Mesenchymal stem cell (in vitro differentiated cells and primary cell): Measurements from ENCODE around the gene MARF1.

Source experiments
- DNase-seq: peaks from one replicate; pipeline ENCODE4 v3.0.0-alpha.2; 2013
- H2AFZ ChIP-seq: one replicate; pipeline ENCODE4 v1.6.1; 2013; ENCODE audit warnings: low read depth, mild to moderate bottlenecking, control low read depth, inconsistent platforms, low read length, moderate library complexity
- H2AK5ac ChIP-seq: 2 replicates; pipeline ENCODE4 v1.6.1; 2013; ENCODE audit warnings: low read length, moderate library complexity, mild to moderate bottlenecking, inconsistent platforms; ENCODE audit not compliant: severe bottlenecking
- H2BK120ac ChIP-seq: one replicate; pipeline ENCODE4 v1.6.1; 2013; ENCODE audit warnings: low read depth, mild to moderate bottlenecking, inconsistent platforms, low read length, moderate library complexity
- H2BK12ac ChIP-seq, 2 experiments: one replicate each; pipeline ENCODE4 v1.6.1; 2013; ENCODE audit warnings: inconsistent platforms in 2 of 2, low read length in 2 of 2, mild to moderate bottlenecking in 2 of 2, moderate library complexity in 2 of 2, control low read depth in 1 of 2
- H2BK15ac ChIP-seq: one replicate; pipeline ENCODE4 v1.6.1; 2013; ENCODE audit warnings: mild to moderate bottlenecking, low read depth, inconsistent platforms; ENCODE audit not compliant: poor library complexity, severe bottlenecking
- H2BK5ac ChIP-seq: 2 replicates; pipeline ENCODE4 v1.6.1; 2013; ENCODE audit warnings: low read depth, mild to moderate bottlenecking, low read length, control low read depth, inconsistent platforms; ENCODE audit not compliant: poor library complexity, severe bottlenecking
- H3K14ac ChIP-seq, 2 experiments: one replicate each; pipeline ENCODE4 v1.6.1; 2013; ENCODE audit warnings: inconsistent platforms in 2 of 2, low read length in 2 of 2, control low read depth in 1 of 2, mild to moderate bottlenecking in 1 of 2, moderate library complexity in 1 of 2
- H3K18ac ChIP-seq, 2 experiments: one replicate each; pipeline ENCODE4 v1.6.1; 2013; ENCODE audit warnings: inconsistent platforms in 2 of 2, low read length in 2 of 2, control low read depth in 1 of 2, low read depth in 1 of 2, mild to moderate bottlenecking in 1 of 2
- H3K23ac ChIP-seq, 2 experiments: one replicate each; pipeline ENCODE4 v1.6.1; 2013; ENCODE audit warnings: inconsistent platforms in 2 of 2, low read length in 2 of 2, mild to moderate bottlenecking in 2 of 2, moderate library complexity in 2 of 2, control low read depth in 1 of 2
- H3K27ac ChIP-seq: 2 replicates; pipeline ENCODE4 v1.5.1; 2013; ENCODE audit warnings: mild to moderate bottlenecking, moderate library complexity, low read length, control low read depth, inconsistent platforms; ENCODE audit not compliant: poor library complexity, severe bottlenecking
- H3K27me3 ChIP-seq, 2 experiments: 2 replicates each; pipeline versions ENCODE4 v1.6.1 to v1.7.0; 2013; ENCODE audit warnings: low read length in 2 of 2, mild to moderate bottlenecking in 2 of 2, moderate library complexity in 2 of 2, control low read depth in 1 of 2, inconsistent platforms in 1 of 2; ENCODE audit not compliant: control insufficient read depth in 1 of 2, insufficient read depth in 1 of 2
- H3K36me3 ChIP-seq, 2 experiments: 2 replicates each; pipeline versions ENCODE4 v1.6.1 to v1.7.0; 2013; ENCODE audit warnings: low read length in 2 of 2, control low read depth in 1 of 2, inconsistent platforms in 1 of 2, low read depth in 1 of 2, mild to moderate bottlenecking in 1 of 2; ENCODE audit not compliant: insufficient read depth in 2 of 2, control insufficient read depth in 1 of 2
- H3K4ac ChIP-seq, 2 experiments: one replicate each; pipeline ENCODE4 v1.6.1; 2013; ENCODE audit warnings: inconsistent platforms in 2 of 2, low read length in 2 of 2, mild to moderate bottlenecking in 2 of 2, moderate library complexity in 2 of 2, control low read depth in 1 of 2, low read depth in 1 of 2
- H3K4me1 ChIP-seq: 2 replicates; pipeline ENCODE4 v1.6.1; 2013; ENCODE audit warnings: low read depth, low read length, control low read depth; ENCODE audit not compliant: control insufficient read depth, insufficient read depth
- H3K4me2 ChIP-seq: 2 replicates; pipeline ENCODE4 v1.6.1; 2013; ENCODE audit warnings: low read length, mild to moderate bottlenecking, inconsistent platforms; ENCODE audit not compliant: poor library complexity, severe bottlenecking
- H3K4me3 ChIP-seq, 2 experiments: 2 replicates each; pipeline versions ENCODE4 v1.5.1 to v1.7.0; 2013; ENCODE audit warnings: low read length in 2 of 2, mild to moderate bottlenecking in 2 of 2, control low read depth in 1 of 2, low read depth in 1 of 2; ENCODE audit not compliant: insufficient read depth in 1 of 2
- H3K79me1 ChIP-seq: replicated peaks from 2 replicates; pipeline ENCODE4 v1.6.1; 2013; ENCODE audit warnings: mild to moderate bottlenecking, control low read depth, low read length, inconsistent platforms; ENCODE audit not compliant: poor library complexity, severe bottlenecking
- H3K9ac ChIP-seq: 2 replicates; pipeline ENCODE4 v1.7.0; 2013; ENCODE audit warnings: mild to moderate bottlenecking, low read length, moderate library complexity
- H3K9me3 ChIP-seq: 2 replicates; pipeline ENCODE4 v1.7.0; 2013; ENCODE audit warnings: mild to moderate bottlenecking, low read length; ENCODE audit not compliant: control insufficient read depth
- H4K8ac ChIP-seq: one replicate; pipeline ENCODE4 v1.6.1; 2013; ENCODE audit warnings: inconsistent platforms, mild to moderate bottlenecking, low read length, moderate library complexity
- H4K91ac ChIP-seq: one replicate; pipeline ENCODE4 v1.6.1; 2013; ENCODE audit warnings: mild to moderate bottlenecking, low read length, inconsistent platforms
- WGBS: methylation state at CpG from one replicate; pipeline ENCODE4 v1.1.7; 2013; ENCODE audit warnings: mixed read lengths; 5-methylcytosine and 5-hydroxymethylcytosine counted together

Gene MARF1

GRCh38 chr16:15594711-15595320, 48.1 kb downstream of the MARF1 start:
- DNase-seq, result no peak
- H2BK12ac ChIP-seq, result no peak overlapping the region
- H3K4ac ChIP-seq, result no peak overlapping the region
- H2AK5ac ChIP-seq, result no peak overlapping the region
- H3K23ac ChIP-seq, result no peak overlapping the region
- H3K9ac ChIP-seq, result no peak overlapping the region
- H2AFZ ChIP-seq, result no peak overlapping the region
- H3K79me1 ChIP-seq, result peaks cover 6% of the 10 kb centered on the region
- peaks cover 18% of the 10 kb centered on the region for H3K4me1 ChIP-seq
- no peak overlapping the region for H2BK120ac ChIP-seq
- H2BK15ac ChIP-seq, result no peak overlapping the region
- H4K91ac ChIP-seq, result no peak overlapping the region
- H3K4me2 ChIP-seq, result no peak overlapping the region
- H3K14ac ChIP-seq, result no peak overlapping the region
- WGBS, result 91% methylated on average over 5 of the region's 6 CpGs
- H3K9me3 ChIP-seq, result no peaks in the 10 kb centered on the region
- H3K4me3 ChIP-seq, result no peak overlapping the region
- peaks cover 48 to 64% of the 10 kb centered on the region in 2 experiments for H3K36me3 ChIP-seq
- H3K27me3 ChIP-seq, result no peaks in the 10 kb centered on the region
- H2BK5ac ChIP-seq, result no peak overlapping the region
- no peak overlapping the region for H4K8ac ChIP-seq
- H3K27ac ChIP-seq, result no peak overlapping the region
- no peak overlapping the region for H3K18ac ChIP-seq

GRCh38 chr16:15593235-15593634, 49.7 kb downstream of the MARF1 start:
- Histone ChIP-seq H2BK5ac (no peak overlapping the region), H3K36me3 (peaks cover 51 to 63% of the 10 kb centered on the region in 2 experiments), H3K9ac (no peak overlapping the region), H2BK12ac (peak overlapping the region; percentile 44 to 75), H3K4me2 (no peak overlapping the region), H3K4me1 (peaks cover 11% of the 10 kb centered on the region), H3K27ac (no peak overlapping the region), H2BK120ac (no peak overlapping the region), H3K4ac (no peak overlapping the region), H4K91ac (peak overlapping the region; percentile 34), H3K27me3 (no peaks in the 10 kb centered on the region), H3K23ac (no peak overlapping the region), H3K9me3 (no peaks in the 10 kb centered on the region), H3K4me3 (no peak overlapping the region), H2AFZ (no peak overlapping the region), H3K18ac (no peak overlapping the region), H2BK15ac (no peak overlapping the region), H2AK5ac (no peak overlapping the region), H4K8ac (no peak overlapping the region), H3K79me1 (peaks cover 9% of the 10 kb centered on the region), H3K14ac (peak overlapping the region in 1 of 2 experiments; percentile 42)
- 87% methylated on average over 9 of the region's 9 CpGs for WGBS
- DNase-seq, result no peak

DNA sequence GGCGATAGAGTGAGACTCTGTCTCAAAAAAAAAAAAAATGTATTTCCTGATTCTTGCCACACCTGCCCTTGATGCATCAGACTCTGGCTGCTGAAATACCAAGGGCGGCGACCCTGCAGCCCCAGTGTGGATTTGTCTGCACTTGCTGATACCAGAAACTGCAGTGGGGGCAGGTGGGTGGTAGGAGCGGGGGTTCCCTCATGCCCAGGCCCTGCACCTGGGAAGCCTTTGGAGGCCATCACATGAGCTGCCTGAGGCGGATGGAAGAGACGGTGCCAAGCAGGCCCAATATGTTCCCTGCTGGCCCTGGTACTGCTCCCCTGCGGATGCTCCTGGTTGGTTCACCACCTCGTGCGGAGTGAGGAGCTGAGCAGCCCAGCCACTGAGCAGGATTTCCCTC, 50.6 kb downstream of the MARF1 start:
- Histone ChIP-seq H3K4ac (peak overlapping the region; percentile 73 to 78), H3K36me3 (peaks cover 46 to 63% of the 10 kb centered on the region in 2 experiments), H2BK120ac (peak overlapping the region; percentile 64), H3K79me1 (peaks cover 7% of the 10 kb centered on the region), H2BK5ac (no peak overlapping the region), H3K4me1 (peaks cover 11% of the 10 kb centered on the region), H3K9me3 (peaks cover 5% of the 10 kb centered on the region), H4K8ac (peak overlapping the region; percentile 67), H3K27ac (no peak overlapping the region), H2AFZ (no peak overlapping the region), H3K18ac (peak overlapping the region; percentile 29 to 80), H2BK15ac (no peak overlapping the region), H2BK12ac (peak overlapping the region; percentile 69 to 97), H3K4me3 (no peak overlapping the region), H3K27me3 (no peaks in the 10 kb centered on the region), H3K4me2 (no peak overlapping the region), H3K14ac (peak overlapping the region in 1 of 2 experiments; percentile 79), H3K23ac (no peak overlapping the region), H3K9ac (no peak overlapping the region), H4K91ac (peak overlapping the region; percentile 87), H2AK5ac (peak overlapping the region; percentile 31)
- no peak for DNase-seq
- WGBS, result 95% methylated on average over 9 of the region's 9 CpGs

GRCh38 chr16:15587152-15587825, 55.7 kb downstream of the MARF1 start:
- Histone ChIP-seq H3K27me3 (no peaks in the 10 kb centered on the region), H3K18ac (no peak overlapping the region), H3K79me1 (peaks cover 12% of the 10 kb centered on the region), H2AK5ac (no peak overlapping the region), H4K91ac (no peak overlapping the region), H3K23ac (no peak overlapping the region), H2AFZ (no peak overlapping the region), H3K4me1 (peaks cover 8% of the 10 kb centered on the region), H3K27ac (no peak overlapping the region), H2BK12ac (peak overlapping the region in 1 of 2 experiments; percentile 31), H3K14ac (no peak overlapping the region), H3K4ac (no peak overlapping the region), H3K9me3 (peaks cover 33% of the 10 kb centered on the region), H3K36me3 (peaks cover 45 to 74% of the 10 kb centered on the region in 2 experiments), H3K4me3 (peak overlapping the region in 1 of 2 experiments; percentile 1), H2BK120ac (no peak overlapping the region), H2BK5ac (no peak overlapping the region), H2BK15ac (peak overlapping the region; percentile 1), H3K4me2 (no peak overlapping the region), H4K8ac (no peak overlapping the region), H3K9ac (no peak overlapping the region)
- DNase-seq, result no peak
- 98% methylated on average over 17 of the region's 17 CpGs for WGBS
